HG02759 (cell line): ENCODE data around the gene RPL10.

ENCODE experiments used
- ATAC-seq: cut with Tn5 transposase; IDR thresholded peaks from one replicate; pipeline ENCODE4 v1.9.1; 2021; ENCODE audit warnings: mild to moderate bottlenecking, moderate library complexity; ENCODE audit not compliant: unreplicated experiment

Gene RPL10

DNA sequence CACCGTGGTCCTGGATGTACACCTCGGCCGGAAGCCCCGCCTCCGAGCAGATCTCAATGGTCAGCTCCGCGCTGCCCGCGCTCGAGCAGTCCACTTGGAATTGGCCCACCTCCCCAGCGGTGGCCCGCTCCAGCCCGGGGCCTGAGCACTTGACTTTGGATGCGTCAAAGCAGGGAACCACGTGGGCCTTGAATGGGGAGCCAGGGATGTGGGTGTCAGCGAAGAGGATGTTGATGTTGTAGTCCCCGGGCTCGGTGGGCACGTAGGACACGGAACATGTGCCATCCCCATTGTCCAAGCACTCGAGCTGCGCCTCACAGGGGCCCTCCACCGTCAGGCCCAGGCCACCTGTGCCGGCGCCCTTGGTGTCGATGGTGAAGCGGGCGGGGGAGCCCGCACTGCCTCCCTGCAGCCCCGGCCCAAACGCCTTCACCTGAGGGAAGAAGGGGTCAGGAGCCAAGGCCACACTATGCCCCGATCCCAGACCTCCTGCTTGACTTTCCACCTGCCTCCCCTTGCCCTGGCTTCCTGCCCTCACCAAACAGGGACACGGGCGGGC is 37.9 kb upstream of the RPL10 start:
- no peak for ATAC-seq

DNA sequence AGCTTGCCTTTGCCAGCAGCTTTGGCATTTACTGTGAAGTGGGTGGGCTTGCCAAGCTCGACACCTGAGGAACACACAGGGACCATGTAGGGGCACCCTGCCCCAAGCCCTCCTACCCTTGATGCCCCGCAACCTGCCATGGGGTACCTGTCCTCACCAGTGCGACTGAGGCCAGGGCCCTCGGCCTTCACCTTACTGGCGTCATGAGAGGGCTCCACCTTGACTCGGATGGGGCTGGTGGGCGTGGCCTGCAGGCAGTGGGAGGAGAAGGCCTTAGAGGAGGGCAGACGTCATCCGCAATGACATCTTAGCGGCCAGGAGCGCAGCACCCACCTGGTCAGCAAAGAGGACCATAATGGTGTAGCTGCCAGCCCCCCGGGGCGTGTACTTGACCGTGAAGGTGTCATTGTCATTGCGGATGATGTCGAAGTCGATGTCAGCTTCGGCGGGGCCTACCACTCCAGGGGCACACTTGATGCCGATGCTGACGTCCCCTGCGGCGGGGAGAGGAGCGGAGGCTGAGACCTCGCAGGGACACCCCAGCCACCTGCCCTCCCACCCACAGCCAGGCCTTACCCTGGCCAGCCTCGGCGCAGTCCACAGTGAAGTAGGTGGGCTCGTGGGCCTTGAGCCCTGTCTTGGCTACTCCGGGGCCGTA is 36.0 kb upstream of the RPL10 start:
- no peak for ATAC-seq

DNA sequence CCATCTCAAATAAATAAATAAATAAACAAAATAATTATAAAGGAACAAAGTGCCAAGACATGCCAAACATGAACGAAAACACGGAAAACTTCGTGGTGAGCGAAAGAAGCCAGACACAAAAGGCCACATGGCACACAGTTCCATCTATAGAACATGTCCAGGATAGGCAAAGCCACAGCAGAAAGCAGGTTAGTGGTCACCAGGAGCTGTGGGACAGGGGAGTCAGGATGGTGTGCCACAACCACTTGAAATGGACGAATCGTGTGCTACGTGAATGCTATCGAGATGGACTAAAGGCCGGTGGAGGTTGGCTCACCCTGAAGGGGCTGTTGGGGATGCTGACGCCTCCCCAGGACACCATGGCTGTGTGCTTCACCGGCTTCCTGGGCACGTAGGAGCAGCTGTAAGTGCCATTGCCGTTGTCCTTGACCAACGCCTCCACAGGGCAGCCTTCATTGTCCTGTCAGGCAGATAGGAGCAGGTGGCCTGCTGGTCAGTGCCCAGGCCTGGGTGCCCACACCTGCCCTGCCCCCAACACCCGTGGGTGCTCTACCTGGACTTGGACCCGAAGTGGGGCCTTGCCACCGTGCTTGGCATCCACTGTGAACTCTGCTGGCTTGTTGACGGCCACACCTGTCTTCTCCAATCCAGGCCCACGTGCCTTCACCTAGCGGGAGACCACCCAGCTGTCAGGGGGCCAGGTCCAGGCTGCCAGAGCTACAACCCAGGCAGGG is 34.3 kb upstream of the RPL10 start:
- no peak for ATAC-seq

DNA sequence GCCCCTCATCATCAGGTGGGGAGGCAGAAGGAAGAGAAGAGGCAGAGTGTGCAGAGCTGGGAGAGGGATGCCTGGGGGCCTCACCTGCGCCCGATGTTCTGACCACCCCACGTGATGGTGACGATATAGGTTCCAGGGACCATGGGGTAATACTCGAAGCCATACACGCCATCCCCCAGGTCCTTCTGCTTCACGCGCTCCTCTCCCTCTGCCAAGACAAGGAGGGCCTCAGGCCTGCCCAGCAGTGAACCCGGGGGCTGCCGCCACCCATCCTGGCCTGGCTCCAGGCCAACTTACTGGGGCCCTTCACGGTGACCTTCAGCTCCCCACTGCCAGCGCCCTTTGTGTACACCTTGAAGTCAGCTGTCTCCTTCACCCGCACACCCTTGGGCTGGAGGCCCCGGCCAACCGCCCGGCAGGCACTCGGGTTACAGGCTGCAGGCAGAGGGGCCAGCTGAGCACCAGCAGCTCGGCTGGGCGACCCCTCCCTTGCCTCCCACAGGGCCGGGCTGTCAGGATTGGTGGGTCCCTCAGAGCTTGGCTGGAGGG is 33.1 kb upstream of the RPL10 start:
- no peak for ATAC-seq

DNA sequence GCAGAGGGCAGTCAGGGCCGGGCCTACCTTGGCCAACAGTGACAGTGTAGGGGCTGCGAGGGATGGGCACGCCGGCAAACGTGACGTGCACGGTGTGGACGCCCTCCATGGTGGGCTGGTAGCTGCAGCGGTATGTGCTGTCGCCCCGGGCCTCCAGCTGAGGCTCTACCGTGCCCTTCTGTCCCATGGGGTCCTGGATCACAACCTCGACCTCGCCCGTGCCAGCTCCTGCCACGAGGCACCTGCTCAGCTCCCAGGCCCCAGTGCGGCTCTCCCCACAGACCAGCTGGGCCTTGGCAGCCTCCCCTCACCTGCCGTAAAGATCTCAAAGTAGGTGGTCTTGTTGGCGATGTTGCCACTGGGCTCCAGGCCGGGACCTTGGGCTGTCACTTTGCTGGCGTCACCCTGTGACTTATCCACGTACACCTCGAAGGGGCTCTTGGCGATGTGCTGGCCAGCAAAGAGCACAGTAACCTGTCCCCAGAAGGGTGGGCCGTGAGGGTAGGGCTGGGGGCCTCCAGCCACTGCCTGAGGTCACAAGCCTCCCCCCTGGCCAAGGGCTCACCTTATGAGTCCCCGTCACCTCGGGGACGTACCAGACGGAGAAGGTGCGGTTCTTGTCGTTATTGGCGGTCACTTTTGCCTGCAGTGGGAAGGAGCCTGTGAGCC is 32.0 kb upstream of the RPL10 start:
- no peak for ATAC-seq

DNA sequence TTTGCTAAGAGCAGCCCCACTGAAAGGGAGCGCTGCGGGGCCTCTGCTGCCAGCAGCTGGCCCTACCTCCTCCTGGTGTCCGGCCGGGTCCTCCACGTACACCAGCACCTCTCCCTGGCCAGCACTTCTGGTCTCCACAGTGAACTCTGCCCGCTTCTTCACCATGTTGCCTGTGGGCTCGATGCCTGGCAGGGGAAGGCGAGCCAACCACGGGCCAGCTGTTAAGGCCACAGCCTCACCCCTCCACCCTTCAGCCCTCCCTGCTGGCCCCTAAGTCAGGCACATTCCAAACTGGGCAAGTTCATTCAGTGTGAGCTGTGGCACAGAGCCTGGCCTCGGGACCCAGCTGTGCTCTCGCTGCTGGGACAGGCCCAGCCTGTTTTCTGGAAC is 31.5 kb upstream of the RPL10 start:
- no peak for ATAC-seq

DNA sequence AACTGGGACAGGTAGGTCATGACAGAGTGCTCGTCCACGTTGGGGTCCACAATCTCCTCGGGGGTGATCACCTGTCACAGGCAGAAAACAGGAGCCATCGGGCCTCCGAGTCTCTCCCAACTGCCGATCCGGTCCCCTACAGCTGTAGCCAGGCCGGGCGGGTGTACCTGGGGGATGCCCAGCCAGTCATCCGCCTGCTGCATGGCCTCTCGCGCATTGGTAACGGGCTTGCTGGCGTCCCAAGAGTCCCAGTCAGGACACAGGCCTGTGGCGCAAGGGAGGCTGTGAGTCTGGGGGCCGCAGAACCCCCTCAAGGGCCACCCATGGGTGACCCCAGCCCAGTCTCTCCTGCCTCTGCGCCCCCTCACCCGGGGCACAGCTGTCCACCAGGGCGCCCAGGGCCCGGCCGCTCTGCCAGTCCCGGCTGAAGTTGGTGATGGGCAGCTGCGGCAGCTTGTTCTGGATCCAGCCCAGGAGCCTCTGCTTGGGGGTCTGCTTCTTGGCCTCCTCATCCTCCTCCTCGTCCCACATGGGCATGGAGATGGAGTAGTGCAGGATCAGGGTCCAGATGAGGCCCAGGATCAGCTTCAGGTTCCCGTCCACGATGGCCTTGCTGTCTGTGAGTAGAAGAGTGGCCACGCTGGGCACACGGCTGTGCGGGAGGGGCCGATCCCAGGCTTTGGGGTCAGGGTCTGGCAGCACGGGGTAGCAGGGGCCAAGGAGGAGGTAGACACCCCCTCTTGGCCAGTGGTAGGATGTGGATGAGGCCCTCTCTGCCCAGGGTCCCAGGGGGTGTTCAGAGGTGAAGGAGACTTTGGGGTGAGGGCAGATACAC is 30.5 kb upstream of the RPL10 start:
- no peak for ATAC-seq

DNA sequence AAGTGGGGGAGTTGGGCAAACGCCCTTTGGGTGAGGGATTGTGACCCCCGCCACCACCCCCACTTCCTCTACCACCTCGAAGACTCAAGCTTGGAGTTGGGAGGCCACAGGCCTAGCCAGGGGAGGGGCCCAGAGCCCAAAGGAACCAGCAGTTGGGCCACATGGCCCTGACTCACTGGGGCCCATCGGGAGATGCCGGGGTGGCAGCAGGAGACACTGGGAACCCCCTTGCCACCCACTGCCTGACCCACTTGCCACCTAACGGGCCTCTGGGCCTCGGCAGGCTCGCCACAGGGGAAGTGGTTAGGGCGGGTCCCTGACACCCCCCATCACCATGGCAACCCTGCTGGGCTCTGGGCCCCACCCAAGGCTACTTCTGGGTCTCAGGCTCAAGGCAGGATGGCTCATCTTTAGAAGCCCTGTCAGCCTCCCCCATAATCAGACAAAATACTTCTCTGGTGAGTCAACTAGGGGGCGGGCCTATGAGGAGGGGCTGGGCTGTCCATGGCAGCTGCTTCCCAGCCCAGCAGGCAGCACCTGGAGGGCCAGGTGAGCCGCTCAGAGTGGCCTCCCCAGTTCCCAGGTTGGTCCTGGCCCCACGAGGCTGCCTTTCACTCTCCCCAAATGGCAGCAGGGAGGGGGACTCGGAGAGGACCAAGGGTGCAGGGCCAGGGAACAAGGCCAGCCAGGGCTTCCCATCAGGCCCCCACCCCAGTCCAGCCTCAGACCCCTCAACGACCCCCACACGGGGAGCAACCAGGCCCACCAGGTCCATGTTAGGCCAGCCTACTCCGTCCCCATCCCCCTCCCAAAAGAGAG is 29.3 kb upstream of the RPL10 start:
- peak; percentile 36 for ATAC-seq

DNA sequence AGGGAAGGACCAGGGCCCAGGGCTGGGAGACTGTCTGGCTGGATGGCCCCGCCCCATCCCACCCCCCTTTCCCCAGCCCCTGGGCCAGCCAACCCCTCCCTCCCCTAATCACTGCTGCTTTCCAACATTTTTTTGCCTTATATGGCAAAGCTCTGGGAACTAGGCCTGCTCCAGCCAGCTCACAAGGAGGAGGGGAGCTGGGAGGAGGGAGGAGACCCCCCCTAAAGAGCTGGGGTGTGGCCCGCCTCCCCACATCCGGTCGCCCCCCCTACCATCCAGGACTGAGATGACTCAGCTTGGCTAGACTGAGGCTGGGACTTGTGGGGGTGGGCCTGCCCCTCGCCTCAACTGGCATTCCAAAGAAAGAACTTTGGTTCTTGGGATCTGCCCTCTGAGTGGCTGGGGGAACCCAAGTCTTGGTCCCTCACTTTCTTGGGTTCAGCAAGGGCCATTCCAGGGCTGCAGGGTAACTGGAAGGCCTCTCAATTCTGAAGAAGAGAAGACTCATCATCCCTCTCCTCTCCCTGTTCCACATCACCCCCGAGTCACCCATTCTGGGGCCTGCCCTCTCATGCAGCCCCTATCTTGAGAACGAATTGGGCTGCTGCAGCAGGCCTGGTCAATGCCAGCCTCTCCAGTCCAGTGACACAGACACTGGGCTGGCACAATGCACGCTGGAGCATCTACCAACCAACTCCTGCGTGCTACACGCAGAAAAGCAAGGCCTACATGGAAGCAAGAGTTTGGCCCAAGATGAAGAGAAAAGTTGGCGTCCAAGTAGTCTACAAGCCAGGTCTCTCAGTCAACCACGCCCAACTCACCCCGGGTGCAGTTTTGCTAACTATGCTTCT is 28.5 kb upstream of the RPL10 start:
- ATAC-seq, result no peak

DNA sequence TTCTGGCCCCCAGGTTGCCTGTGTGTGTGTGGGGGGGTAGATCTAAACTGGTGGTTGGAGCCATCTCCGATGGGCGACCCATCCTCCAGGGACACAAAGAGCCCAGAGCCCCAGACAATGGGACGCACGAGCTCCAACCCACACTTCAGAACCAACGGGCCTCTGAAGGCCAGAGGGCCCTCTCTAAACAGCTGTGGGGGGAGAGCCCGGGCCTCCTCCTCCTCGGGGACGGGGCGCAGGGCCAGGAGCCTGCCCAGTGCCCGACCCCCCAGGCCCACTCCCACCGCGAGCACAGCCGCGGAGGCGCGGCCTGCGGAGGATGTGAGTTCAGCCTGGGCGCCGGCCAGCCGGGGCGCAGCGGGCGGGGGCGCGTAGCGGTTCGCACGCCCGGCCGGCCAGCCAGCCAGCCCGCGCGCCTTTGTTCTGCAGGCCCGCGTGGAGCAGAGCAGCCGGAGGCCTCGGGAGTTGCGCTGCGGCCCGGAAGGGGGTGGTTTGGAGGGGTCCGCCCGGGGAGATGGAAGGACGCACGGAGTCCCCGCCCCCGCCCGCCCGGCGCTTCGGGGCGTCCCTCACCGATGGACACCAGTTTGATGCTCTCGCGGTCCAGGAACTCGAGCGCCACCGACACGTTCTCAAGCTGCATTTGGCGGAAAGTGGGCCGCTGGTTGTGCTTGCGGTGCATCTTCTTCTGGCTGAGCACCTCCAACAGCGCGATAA is 27.7 kb upstream of the RPL10 start:
- ATAC-seq, result no peak

DNA sequence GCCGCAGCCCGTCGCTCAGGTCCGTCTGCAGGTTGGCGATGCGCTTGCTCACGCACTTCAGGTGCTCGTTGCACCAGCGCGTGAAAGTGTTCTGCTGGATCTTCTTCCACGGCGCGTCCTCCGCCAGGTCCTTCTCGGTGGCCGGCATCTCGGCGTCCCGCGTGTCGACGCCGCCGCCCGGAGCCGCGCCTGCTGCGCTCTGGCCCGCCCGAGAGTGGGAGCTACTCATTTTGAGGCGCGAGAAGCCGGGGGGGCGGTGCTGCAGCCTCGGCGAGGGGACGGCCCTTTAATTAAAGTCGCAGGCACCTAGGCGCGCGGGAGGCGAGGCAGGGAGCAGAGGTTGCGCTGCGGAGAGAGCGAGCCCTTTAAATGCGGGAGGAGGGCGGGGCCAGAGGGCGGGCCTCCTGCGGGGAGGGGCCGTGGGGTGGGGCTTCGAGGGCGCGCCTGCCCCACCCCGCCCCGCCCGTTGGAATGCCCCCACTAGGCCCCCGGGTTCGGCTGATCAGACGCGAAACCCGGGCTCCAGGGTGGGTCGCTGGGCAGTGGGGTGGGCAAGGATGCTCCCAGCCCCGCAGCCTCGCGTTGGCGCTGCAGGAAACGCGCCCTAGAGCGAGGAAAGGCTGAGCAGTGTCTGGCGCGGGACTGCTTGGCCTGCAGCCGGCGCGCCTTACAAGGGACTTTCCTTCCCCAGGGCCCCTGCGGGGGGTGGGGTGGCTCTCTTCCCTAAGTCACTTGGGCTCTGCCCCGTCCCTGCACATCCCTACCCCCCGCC is 27.0 kb upstream of the RPL10 start:
- ATAC-seq, result peak; percentile 65

DNA sequence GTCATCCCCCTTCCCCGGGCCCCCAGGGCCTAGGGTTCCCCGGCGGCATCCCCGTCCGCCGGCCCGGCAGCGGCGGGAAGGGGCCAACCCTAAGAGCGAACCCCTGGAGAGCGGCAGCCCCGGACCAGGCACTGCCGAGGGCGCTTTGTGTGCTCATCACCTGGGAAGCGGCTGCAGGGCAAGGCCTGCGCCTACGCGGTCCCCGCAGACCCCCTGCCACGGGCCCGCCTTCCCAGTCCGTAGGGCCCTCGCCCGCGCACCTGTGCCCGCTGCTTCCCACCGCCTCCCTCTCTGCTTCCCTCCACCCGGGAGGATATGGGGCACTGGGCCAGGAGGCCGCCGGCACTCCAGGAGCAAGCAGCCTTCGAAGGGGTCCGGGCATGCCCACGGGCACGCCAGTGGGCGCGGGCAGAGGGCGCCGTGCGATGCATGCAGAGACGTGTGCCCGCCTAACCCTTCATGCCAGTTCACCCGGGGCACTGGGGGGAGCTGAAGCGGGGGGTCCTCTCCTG is 26.3 kb upstream of the RPL10 start:
- peak; percentile 0 for ATAC-seq

DNA sequence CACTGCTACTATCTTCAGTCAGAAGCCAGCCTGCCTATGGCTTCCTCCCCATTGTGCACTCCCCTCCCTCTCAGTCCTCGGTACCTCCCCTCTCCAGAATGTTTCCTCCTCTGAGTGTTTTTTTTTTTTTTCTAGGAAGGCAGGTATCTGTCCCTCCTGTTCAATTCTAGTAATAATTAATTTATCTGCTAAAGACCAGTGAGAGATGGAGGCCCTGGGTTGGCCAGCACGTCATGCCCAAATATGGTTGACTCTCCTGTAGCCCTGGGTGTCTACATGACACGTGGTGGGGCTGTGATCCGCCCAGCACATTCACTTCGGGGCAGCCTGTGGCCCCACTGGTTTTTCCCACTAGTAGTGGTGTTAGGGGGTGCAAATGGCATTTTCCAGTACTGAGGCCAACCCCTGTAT is 25.6 kb upstream of the RPL10 start:
- no peak for ATAC-seq

DNA sequence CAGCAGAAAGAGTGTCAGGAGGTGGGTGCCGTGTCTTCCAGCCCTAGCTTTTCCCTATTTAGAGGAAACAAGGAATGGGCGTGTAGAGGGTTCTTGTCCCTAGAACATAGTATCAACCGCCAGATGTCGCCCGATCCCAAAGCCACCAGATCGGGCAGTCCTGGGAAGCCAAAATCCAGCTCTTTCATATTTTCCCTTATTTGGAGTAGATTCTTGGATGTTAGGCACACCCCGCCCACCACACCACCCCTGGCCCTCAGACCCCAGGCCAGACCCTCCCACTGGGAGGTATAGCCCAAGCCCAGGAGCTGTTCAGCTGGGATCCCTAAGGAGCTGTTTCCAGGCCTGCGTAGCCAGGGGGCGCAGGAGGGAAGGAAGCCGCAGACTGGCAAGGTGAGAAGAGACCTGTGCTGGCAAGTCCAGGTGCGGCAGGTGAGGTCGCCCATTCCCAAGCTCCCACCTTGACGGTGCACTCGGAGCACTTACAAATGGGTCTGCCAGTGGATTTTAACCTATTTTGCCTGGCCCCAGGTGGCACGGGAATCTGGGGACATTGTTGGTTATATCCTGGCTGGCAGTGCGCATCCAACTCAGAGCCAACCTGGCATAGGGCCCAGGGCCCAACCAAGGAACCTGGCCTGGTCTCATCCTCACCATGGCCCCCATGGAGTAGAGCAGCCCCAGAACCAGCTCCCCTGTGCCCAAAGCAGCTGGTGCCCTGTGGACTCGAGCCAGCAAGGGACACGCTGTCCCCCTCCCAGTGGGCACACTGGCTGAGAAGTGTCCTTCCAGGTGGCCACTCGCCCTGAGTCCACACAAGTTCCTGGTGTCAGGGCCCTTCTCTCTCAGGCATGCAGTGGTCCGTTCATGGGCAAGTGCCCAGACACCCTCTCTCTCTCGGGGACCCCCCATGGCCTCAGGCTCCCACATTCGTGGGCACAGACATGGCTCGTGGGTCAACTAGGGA is 24.6 kb upstream of the RPL10 start:
- ATAC-seq, result no peak

DNA sequence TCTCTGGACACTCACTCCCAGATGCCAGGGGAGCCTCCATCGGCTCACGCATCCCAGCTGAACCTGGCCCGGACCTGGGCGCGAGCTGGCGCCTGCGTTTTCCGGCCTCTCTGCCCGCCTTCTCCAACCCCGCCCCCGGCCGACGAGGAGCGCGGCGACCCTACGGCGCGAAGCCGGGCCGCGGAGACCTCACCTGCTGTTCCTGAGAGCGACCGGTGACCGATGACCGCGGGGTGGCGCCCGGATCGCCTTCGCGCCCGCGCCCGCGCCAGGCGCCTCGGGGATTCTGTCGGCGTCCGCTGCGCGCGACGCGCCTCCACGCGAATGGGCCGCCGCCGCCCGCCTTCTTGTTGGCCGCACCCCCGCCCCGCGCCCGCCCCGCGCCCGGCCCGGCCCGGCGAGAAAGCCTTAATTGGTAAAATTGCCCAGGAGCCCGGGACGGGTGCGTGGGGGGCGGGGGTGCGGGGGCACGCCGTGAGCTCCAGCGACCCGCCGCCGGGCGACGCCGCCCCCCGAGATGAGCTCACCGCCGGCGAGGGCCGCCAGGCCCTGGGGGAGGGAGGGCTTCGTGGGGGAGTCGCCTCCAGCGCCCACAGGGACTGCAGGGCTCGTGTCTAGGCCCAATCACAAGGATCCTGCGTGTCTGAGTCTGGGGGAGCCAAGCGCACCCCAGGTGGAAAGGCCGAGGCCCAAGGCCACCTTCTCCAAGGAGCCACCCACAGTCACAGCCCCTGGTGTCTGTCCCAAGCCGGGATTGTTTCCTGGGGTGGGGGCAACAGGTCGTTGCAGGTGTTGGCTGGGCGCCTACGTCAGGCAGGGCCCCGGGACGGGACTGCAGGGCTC is 23.6 kb upstream of the RPL10 start, which contains the start of gene FLNA:
FLNA (minus strand) TSS at position 322 of the 843 bp plus-strand sequence. CDS start 3,389 bp downstream, outside the sequence.
- ATAC-seq, result no peak
